Esophagus squamous epithelium (tissue), 5 donors: ENCODE results near the gene SEPHS1. TPM values are rescaled to one million over a fixed set of nuclear protein-coding genes. Genes with fewer than 3 reads are reported as not detected.

Experiments
- DNase-seq: peaks from one replicate; lab custom pipeline; 2025; lab: John Stamatoyannopoulos, UW
- H3K27ac ChIP-seq, 4 donors: fragments of 200-600 bp; sonication (generic); one replicate each; pipeline ENCODE4 v1.5.1; 2016 to 2019; ENCODE audit warnings: mild to moderate bottlenecking in 1 of 4
- H3K27me3 ChIP-seq, 4 donors: fragments of 200-600 bp; sonication (generic); 1 replicate in 3 of 4; 2 replicates in 1 of 4; pipeline versions ENCODE4 v1.5.1 to v1.6.0; 2017 to 2021; ENCODE audit warnings: antibody characterized with exemption in 1 of 4
- H3K36me3 ChIP-seq, 3 donors: fragments of 200-600 bp; sonication (generic); one replicate each; pipeline ENCODE4 v1.5.1; 2016 to 2019
- H3K4me1 ChIP-seq, 3 donors: fragments of 200-600 bp; sonication (generic); one replicate each; pipeline ENCODE4 v1.5.1; 2017 to 2019
- H3K4me3 ChIP-seq, 4 donors: fragments of 200-600 bp; sonication (generic); 1 replicate in 3 of 4; 2 replicates in 1 of 4; pipeline ENCODE4 v1.5.1; 2016 to 2019; ENCODE audit warnings: mild to moderate bottlenecking in 2 of 4, moderate library complexity in 1 of 4
- H3K9me3 ChIP-seq, 3 donors: fragments of 200-600 bp; sonication (generic); one replicate each; pipeline ENCODE4 v1.5.1; 2016 to 2019
- POLR2A ChIP-seq, 4 donors: fragments of 450-650 bp; IDR thresholded peaks; one replicate each; pipeline ENCODE4 v1.6.1; 2017; ENCODE audit warnings: antibody characterized with exemption in 4 of 4, mild to moderate bottlenecking in 4 of 4, moderate library complexity in 3 of 4
- WGBS, 2 donors: methylation state at CpG; one replicate each; pipeline ENCODE4 v1.1.5; 2018; 5-methylcytosine and 5-hydroxymethylcytosine counted together
- intact Hi-C: fragments of 100-400 bp; cut with DNase I; formaldehyde crosslinking; loops from one replicate; pipeline ENCODE4 v1.15.0; 2022
- total RNA-seq, 4 donors: library from RNA; depleted of rRNA; stranded (reverse); fragments of >200 nt; gene quantifications; one replicate each; pipeline ENCODE4 v1.1.0, GENCODE V29; 2016
- TF ChIP-seq, protein P1 (sequence below), 6 experiments: fragments of 450-650 bp in 4 of 6; fragments of 200-600 bp in 2 of 6; sonication (generic) in 2 of 6; IDR thresholded peaks; one replicate each; pipeline ENCODE4 v1.5.1; 2016 to 2019; ENCODE audit warnings: antibody characterized with exemption in 6 of 6, mild to moderate bottlenecking in 4 of 6, moderate library complexity in 4 of 6
- donor health status: DM: yes; HTN: yes; CAD: no.

Gene SEPHS1
- total RNA-seq, 4 donors from 2014 or later: 14.5 to 30.9 (median 26.2) TPM

DNA sequence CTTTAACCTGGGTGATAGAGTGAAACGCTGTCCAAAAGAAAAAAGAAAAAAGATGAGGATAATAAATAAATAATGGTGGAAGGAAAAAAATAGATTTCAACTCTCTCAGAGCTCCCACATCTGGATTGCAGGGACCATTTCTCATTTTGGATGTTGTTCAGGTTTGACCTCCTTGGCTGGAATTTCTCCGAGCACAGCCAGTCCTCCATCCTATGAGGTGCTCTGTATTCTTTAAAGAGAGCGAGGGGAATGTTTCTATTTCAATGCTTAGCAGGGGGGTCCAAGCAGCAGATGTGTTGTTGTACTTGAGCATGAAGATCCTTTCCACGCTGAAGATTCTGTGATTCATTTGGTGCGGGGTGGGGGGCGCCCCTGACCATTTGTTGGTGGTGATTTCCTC is 17.7 kb upstream of the SEPHS1 start:
- intact Hi-C loops: no loop called here
- 72 to 76% methylated on average over 6 of the region's 6 CpGs for WGBS, 2 donors

GRCh38 chr10:13365243-13365642 is 17.1 kb upstream of the SEPHS1 start:
- no peaks in the 10 kb centered on the region for H3K27me3 ChIP-seq
- 63% methylated on average over 3 to 5 of the region's 5 CpGs for WGBS, 2 donors
- no peaks in the 10 kb centered on the region for H3K4me1 ChIP-seq
- no peaks in the 10 kb centered on the region for H3K36me3 ChIP-seq
- no peaks in the 10 kb centered on the region for H3K9me3 ChIP-seq
- no peak for TF ChIP-seq POLR2A (IDR thresholded peaks at IDR 0.05)
- TF ChIP-seq, protein P1, sequence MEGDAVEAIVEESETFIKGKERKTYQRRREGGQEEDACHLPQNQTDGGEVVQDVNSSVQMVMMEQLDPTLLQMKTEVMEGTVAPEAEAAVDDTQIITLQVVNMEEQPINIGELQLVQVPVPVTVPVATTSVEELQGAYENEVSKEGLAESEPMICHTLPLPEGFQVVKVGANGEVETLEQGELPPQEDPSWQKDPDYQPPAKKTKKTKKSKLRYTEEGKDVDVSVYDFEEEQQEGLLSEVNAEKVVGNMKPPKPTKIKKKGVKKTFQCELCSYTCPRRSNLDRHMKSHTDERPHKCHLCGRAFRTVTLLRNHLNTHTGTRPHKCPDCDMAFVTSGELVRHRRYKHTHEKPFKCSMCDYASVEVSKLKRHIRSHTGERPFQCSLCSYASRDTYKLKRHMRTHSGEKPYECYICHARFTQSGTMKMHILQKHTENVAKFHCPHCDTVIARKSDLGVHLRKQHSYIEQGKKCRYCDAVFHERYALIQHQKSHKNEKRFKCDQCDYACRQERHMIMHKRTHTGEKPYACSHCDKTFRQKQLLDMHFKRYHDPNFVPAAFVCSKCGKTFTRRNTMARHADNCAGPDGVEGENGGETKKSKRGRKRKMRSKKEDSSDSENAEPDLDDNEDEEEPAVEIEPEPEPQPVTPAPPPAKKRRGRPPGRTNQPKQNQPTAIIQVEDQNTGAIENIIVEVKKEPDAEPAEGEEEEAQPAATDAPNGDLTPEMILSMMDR (IDR thresholded peaks at IDR 0.05): no peak
- intact Hi-C loops: no loop called here
- no peak overlapping the region for H3K27ac ChIP-seq
- no peak for DNase-seq
- no peak overlapping the region for H3K4me3 ChIP-seq

More for the DNA sequence above, 17.7 kb upstream of the SEPHS1 start:
- no peaks in the 10 kb centered on the region for H3K36me3 ChIP-seq
- DNase-seq: no peak
- TF ChIP-seq, protein P1 (IDR thresholded peaks at IDR 0.05): no peak
- no peak for TF ChIP-seq POLR2A (IDR thresholded peaks at IDR 0.05)
- H3K4me3 ChIP-seq: no peak overlapping the region
- H3K9me3 ChIP-seq: no peaks in the 10 kb centered on the region
- H3K27ac ChIP-seq: no peak overlapping the region
- no peaks in the 10 kb centered on the region for H3K4me1 ChIP-seq
- H3K27me3 ChIP-seq: no peaks in the 10 kb centered on the region

GRCh38 chr10:13360587-13360986 is 12.5 kb upstream of the SEPHS1 start:
- Histone ChIP-seq H3K36me3 (no peaks in the 10 kb centered on the region), H3K9me3 (no peaks in the 10 kb centered on the region), H3K27ac (no peak overlapping the region), H3K4me3 (no peak overlapping the region), H3K27me3 (no peaks in the 10 kb centered on the region), H3K4me1 (no peaks in the 10 kb centered on the region)
- intact Hi-C loops: no loop called here
- 78 to 80% methylated on average over 7 of the region's 7 CpGs for WGBS, 2 donors
- no peak for TF ChIP-seq POLR2A (IDR thresholded peaks at IDR 0.05)
- TF ChIP-seq, protein P1 (IDR thresholded peaks at IDR 0.05): no peak
- DNase-seq: no peak

DNA sequence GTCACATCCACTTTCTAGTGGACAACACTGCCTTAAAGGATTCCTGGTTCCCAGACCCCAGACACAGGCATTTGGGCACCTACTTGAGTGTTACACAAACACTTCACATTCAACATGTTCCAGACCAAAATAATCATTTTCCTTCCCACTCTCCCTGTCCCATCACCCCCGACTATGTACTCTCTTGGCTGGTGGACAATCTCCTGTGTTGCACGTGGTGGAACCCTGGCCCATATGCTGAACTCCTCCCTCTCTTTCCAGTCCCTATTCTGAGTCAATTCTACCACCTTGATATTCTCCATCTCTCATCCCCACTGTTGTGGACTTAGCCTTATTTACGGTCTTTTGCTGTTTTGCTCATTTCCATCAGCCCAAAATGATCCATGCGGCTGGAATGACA is 8.3 kb upstream of the SEPHS1 start:
- DNase-seq: no peak
- 55 to 58% methylated on average over 4 of the region's 4 CpGs for WGBS, 2 donors
- Histone ChIP-seq H3K36me3 (no peaks in the 10 kb centered on the region), H3K4me3 (no peak overlapping the region), H3K4me1 (no peaks in the 10 kb centered on the region), H3K27me3 (peaks cover 0 to 39% (median 2%) of the 10 kb centered on the region in 4 donors), H3K9me3 (no peaks in the 10 kb centered on the region), H3K27ac (no peak overlapping the region)
- intact Hi-C loops: no loop called here
- TF ChIP-seq POLR2A (IDR thresholded peaks at IDR 0.05): no peak
- TF ChIP-seq, protein P1 (IDR thresholded peaks at IDR 0.05): no peak

DNA sequence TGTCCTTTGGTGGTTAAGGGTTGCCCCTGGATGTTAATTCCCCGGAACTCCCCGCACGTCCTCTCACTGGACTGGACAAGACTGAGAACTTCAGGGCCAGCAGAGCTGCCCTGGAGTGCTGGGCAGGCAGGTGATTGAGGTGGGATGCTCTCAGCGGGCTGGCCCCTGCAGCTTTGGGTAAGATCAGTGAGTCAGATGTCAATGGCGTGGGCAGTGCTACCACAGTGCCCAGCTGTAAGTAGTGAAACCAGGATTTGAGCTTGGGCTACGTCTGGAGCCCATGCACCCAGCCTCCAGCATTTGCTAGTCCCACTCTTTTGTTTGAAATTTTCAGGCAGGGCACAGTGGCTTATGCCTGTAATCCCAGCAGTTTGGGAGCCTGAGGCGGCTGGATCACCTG is 6.7 kb upstream of the SEPHS1 start:
- whole genome bisulfite sequencing, 2 donors: 80% methylated on average over 3 of the region's 7 CpGs; no CpG with 5 or more reads in 1 of the 2 donors
- no peak for TF ChIP-seq POLR2A (IDR thresholded peaks at IDR 0.05)
- TF ChIP-seq, protein P1 (IDR thresholded peaks at IDR 0.05): no peak
- no peak overlapping the region for H3K4me3 ChIP-seq
- H3K4me1 ChIP-seq: peaks cover 5 to 7% (median 7%) of the 10 kb centered on the region in 3 donors
- H3K36me3 ChIP-seq: no peaks in the 10 kb centered on the region
- H3K27me3 ChIP-seq: peaks cover 0 to 41% (median 2%) of the 10 kb centered on the region in 4 donors
- no peak for DNase-seq
- no peak overlapping the region for H3K27ac ChIP-seq
- intact Hi-C loops: no loop called here
- no peaks in the 10 kb centered on the region for H3K9me3 ChIP-seq
